OCI-LY3 (cell line): ENCODE measurements around the gene PIP5K1C.

ENCODE experiments used
- H2AFZ ChIP-seq: fragments of 200-600, 300-600 bp; shearing (Covaris generic); 2 replicates; pipeline ENCODE4 v1.6.0; 2014; ENCODE audit warnings: antibody characterized with exemption, low read depth, low read length
- H3K27ac ChIP-seq: fragments of 200-600, 300-600 bp; sonication (generic); 2 replicates; pipeline ENCODE4 v1.5.1; 2014; ENCODE audit warnings: mild to moderate bottlenecking, low read length, moderate library complexity, mixed read lengths
- H3K27me3 ChIP-seq: fragments of 200-600, 300-600 bp; sonication (generic); 2 replicates; pipeline ENCODE4 v1.6.1; 2014; ENCODE audit warnings: low read depth, low read length, mixed read lengths
- H3K36me3 ChIP-seq: fragments of 200-600, 300-600 bp; sonication (generic); replicated peaks from 2 replicates; pipeline ENCODE3; 2014; ENCODE audit warnings: low read depth, low read length, mixed read lengths
- H3K4me1 ChIP-seq: fragments of 300-600, 200-600 bp; sonication (generic); 2 replicates; pipeline ENCODE4 v1.6.1; 2014; ENCODE audit warnings: low read length, mixed read lengths
- H3K4me2 ChIP-seq: fragments of 200-600, 300-600 bp; sonication (generic); 2 replicates; pipeline ENCODE4 v1.6.1; 2014; ENCODE audit warnings: low read length, mixed read lengths
- H3K4me3 ChIP-seq: fragments of 300-600, 200-600 bp; sonication (generic); 2 replicates; pipeline ENCODE4 v1.5.1; 2014; ENCODE audit warnings: antibody characterized with exemption, mild to moderate bottlenecking, low read length, moderate library complexity
- H3K79me2 ChIP-seq: fragments of 300-600, 200-600 bp; shearing (Covaris generic); 2 replicates; pipeline ENCODE4 v1.6.1; 2014; ENCODE audit warnings: mild to moderate bottlenecking, low read length, mixed read lengths
- H3K9ac ChIP-seq: fragments of 300-600, 200-600 bp; shearing (Covaris generic); 2 replicates; pipeline ENCODE4 v1.6.0; 2014; ENCODE audit warnings: mild to moderate bottlenecking, low read length, moderate library complexity
- H3K9me3 ChIP-seq: fragments of 200-600, 300-600 bp; shearing (Covaris generic); 2 replicates; pipeline ENCODE4 v1.6.1; 2014; ENCODE audit warnings: low read length, mixed read lengths; ENCODE audit not compliant: insufficient read depth
- H4K20me1 ChIP-seq: fragments of 200-600, 300-600 bp; sonication (generic); 2 replicates; pipeline ENCODE4 v1.6.1; 2016; ENCODE audit warnings: low read length, mixed read lengths; ENCODE audit not compliant: insufficient read depth
- CTCF ChIP-seq: fragments of 200-600, 300-600 bp; sonication (generic); IDR thresholded peaks from 2 replicates; pipeline ENCODE4 v1.5.1; 2014; ENCODE audit warnings: antibody characterized with exemption, low read length, low read depth
- EZH2phosphoT487 ChIP-seq: fragments of 200-600 bp; shearing (Covaris generic); IDR thresholded peaks from 2 replicates; pipeline ENCODE4 v1.6.1; 2018; ENCODE audit warnings: antibody characterized with exemption, mixed run types, low read depth

Gene PIP5K1C

GRCh38 chr19:3697671-3698385 is 2.4 kb downstream of the PIP5K1C start:
- H3K27ac ChIP-seq = peak overlapping the region; percentile 88
- H3K4me2 ChIP-seq = peak overlapping the region; percentile 95
- H3K27me3 ChIP-seq = no peaks in the 10 kb centered on the region
- H3K9me3 ChIP-seq = no peaks in the 10 kb centered on the region
- TF ChIP-seq CTCF (no peak), EZH2phosphoT487 (no peak)
- peaks cover 42% of the 10 kb centered on the region for H4K20me1 ChIP-seq
- peaks cover 3% of the 10 kb centered on the region for H3K36me3 ChIP-seq
- H3K79me2 ChIP-seq = peaks cover 73% of the 10 kb centered on the region
- H3K4me3 ChIP-seq = peak overlapping the region; percentile 92
- no peak overlapping the region for H2AFZ ChIP-seq
- peak overlapping the region; percentile 82 for H3K9ac ChIP-seq
- peaks cover 34% of the 10 kb centered on the region for H3K4me1 ChIP-seq

- H3K27ac ChIP-seq = peak overlapping the region; percentile 88; the same call in 1 of the 2 replicates
- peak overlapping the region; percentile 95 for H3K4me2 ChIP-seq
- H2AFZ ChIP-seq = no peak overlapping the region
- H3K4me1 ChIP-seq = peaks cover 34% of the 10 kb centered on the region
- no peaks in the 10 kb centered on the region for H3K27me3 ChIP-seq
- peak overlapping the region; percentile 92; the same call in 1 of the 2 replicates for H3K4me3 ChIP-seq
- TF ChIP-seq CTCF (no peak), EZH2phosphoT487 (no peak)
- peak overlapping the region; percentile 82; the same call in 1 of the 2 replicates for H3K9ac ChIP-seq
- H3K9me3 ChIP-seq = no peaks in the 10 kb centered on the region
- H3K79me2 ChIP-seq = peaks cover 80% of the 10 kb centered on the region
- H4K20me1 ChIP-seq = peaks cover 49% of the 10 kb centered on the region
- H3K36me3 ChIP-seq = peaks cover 3% of the 10 kb centered on the region
Observed at GRCh38 chr19:3697094-3697493, 3.2 kb downstream of the PIP5K1C start.

GRCh38 chr19:3696660-3696995 is 3.6 kb downstream of the PIP5K1C start:
- H3K9me3 ChIP-seq = no peaks in the 10 kb centered on the region
- no peak overlapping the region for H2AFZ ChIP-seq
- H3K27ac ChIP-seq = peak overlapping the region; percentile 88; the same call in 1 of the 2 replicates
- peaks cover 7% of the 10 kb centered on the region for H3K36me3 ChIP-seq
- H3K9ac ChIP-seq = no peak overlapping the region; the same call in 1 of the 2 replicates
- peaks cover 34% of the 10 kb centered on the region for H3K4me1 ChIP-seq
- H3K79me2 ChIP-seq = peaks cover 85% of the 10 kb centered on the region
- H4K20me1 ChIP-seq = peaks cover 53% of the 10 kb centered on the region
- TF ChIP-seq CTCF (no peak), EZH2phosphoT487 (no peak)
- no peaks in the 10 kb centered on the region for H3K27me3 ChIP-seq
- H3K4me3 ChIP-seq = peak overlapping the region; percentile 19; the same call in 1 of the 2 replicates
- H3K4me2 ChIP-seq = peak overlapping the region; percentile 95; the same call in 1 of the 2 replicates

GRCh38 chr19:3695986-3696659 is 4.1 kb downstream of the PIP5K1C start:
- Histone ChIP-seq H3K4me1 (peaks cover 34% of the 10 kb centered on the region), H3K9me3 (no peaks in the 10 kb centered on the region), H3K27ac (peak overlapping the region; percentile 35; the same call in 1 of the 2 replicates), H3K4me2 (peak overlapping the region; percentile 40), H2AFZ (no peak overlapping the region), H3K36me3 (peaks cover 12% of the 10 kb centered on the region), H3K79me2 (peaks cover 90% of the 10 kb centered on the region), H4K20me1 (peaks cover 58% of the 10 kb centered on the region), H3K27me3 (no peaks in the 10 kb centered on the region), H3K9ac (no peak overlapping the region; the same call in 1 of the 2 replicates), H3K4me3 (peak overlapping the region; percentile 19; the same call in 1 of the 2 replicates)
- TF ChIP-seq CTCF = no peak
- no peak for TF ChIP-seq EZH2phosphoT487
